HG02588 (cell line): ENCODE results near the gene HSD17B13.

Experiments
- ATAC-seq: cut with Tn5 transposase; IDR thresholded peaks from one replicate; pipeline ENCODE4 v1.9.1; 2021; ENCODE audit warnings: mild to moderate bottlenecking, moderate library complexity; ENCODE audit not compliant: unreplicated experiment

Gene HSD17B13

GRCh38 chr4:87270144-87270543, 52.5 kb downstream of the HSD17B13 start:
- ATAC-seq: no peak

GRCh38 chr4:87268411-87268810, 54.3 kb downstream of the HSD17B13 start:
- no peak for ATAC-seq

GRCh38 chr4:87266986-87267385, 55.7 kb downstream of the HSD17B13 start:
- ATAC-seq: no peak

- ATAC-seq: no peak
Measured at GRCh38 chr4:87262886-87263285, 59.8 kb downstream of the HSD17B13 start.

- no peak for ATAC-seq
Measured at GRCh38 chr4:87260477-87260876, 62.2 kb downstream of the HSD17B13 start.

GRCh38 chr4:87258677-87259076, 64.0 kb downstream of the HSD17B13 start:
- no peak for ATAC-seq

- ATAC-seq: no peak
Measured at GRCh38 chr4:87257523-87257922, 65.2 kb downstream of the HSD17B13 start.

- no peak for ATAC-seq
Measured at GRCh38 chr4:87255755-87256154, 66.9 kb downstream of the HSD17B13 start.
